ENCODE results near the gene TRAF3IP3.
"Not testable (repeated sequence)": the region's sequence is repeated elsewhere in the genome, so short reads cannot be mapped to it uniquely, and the experiment has no call there.

The TRAF3IP3 gene

DNA sequence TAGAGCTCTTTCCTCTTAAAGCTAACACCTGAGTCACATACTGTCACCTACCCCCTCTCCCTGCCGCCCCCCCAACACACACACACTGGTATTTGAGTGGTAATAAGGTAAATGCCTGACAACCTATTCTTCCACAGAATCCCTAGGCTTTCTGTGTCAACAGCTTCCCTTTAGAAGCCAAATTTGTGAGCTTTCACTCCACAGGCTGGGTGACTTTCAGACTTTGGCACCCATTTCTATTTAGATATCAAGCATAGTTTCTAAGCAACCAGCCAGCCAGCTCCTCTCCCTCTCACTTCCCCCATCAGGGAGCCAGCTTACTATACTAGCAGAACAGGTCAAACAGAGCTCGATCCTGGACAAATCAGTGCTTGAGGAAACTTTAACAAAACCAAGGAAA, 31.7 kb downstream of the TRAF3IP3 start:
- no peak overlapping the region for H3K27ac Mint-ChIP-seq
- no peak overlapping the region for H3K4me3 Mint-ChIP-seq
- H3K27me3 Mint-ChIP-seq: no peaks in the 10 kb centered on the region
- peaks cover 7% of the 10 kb centered on the region for H3K36me3 Mint-ChIP-seq
- H3K4me1 Mint-ChIP-seq (ENCODE audit: low read depth): peaks cover 28% of the 10 kb centered on the region
- no peaks in the 10 kb centered on the region for H3K9me3 Mint-ChIP-seq (ENCODE audit: low read depth)

DNA sequence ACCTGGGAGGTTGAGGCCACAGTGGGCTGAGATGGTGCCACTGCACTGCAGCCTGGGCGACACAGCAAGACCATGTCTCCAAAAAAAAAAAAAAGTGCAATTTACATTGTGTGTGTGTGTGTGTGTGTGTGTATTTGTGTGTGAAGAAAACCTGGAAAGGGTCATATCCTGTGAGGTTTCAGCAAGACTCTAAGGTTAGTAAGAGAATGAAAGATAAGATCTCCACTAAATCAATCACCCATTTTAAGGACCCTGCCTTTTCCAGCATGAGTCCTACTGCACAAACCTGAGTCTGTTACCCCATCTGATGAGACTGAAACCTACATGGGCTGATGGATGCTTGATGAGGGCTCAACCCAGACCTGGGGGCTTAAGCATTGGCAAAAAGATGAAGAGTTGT, 33.4 kb downstream of the TRAF3IP3 start:
- Mint-ChIP-seq H3K27ac (no peak overlapping the region), H3K4me1 (ENCODE audit: low read depth) (peaks cover 12% of the 10 kb centered on the region), H3K36me3 (peaks cover 12% of the 10 kb centered on the region), H3K4me3 (no peak overlapping the region), H3K27me3 (peaks cover 7% of the 10 kb centered on the region), H3K9me3 (ENCODE audit: low read depth) (no peaks in the 10 kb centered on the region)

DNA sequence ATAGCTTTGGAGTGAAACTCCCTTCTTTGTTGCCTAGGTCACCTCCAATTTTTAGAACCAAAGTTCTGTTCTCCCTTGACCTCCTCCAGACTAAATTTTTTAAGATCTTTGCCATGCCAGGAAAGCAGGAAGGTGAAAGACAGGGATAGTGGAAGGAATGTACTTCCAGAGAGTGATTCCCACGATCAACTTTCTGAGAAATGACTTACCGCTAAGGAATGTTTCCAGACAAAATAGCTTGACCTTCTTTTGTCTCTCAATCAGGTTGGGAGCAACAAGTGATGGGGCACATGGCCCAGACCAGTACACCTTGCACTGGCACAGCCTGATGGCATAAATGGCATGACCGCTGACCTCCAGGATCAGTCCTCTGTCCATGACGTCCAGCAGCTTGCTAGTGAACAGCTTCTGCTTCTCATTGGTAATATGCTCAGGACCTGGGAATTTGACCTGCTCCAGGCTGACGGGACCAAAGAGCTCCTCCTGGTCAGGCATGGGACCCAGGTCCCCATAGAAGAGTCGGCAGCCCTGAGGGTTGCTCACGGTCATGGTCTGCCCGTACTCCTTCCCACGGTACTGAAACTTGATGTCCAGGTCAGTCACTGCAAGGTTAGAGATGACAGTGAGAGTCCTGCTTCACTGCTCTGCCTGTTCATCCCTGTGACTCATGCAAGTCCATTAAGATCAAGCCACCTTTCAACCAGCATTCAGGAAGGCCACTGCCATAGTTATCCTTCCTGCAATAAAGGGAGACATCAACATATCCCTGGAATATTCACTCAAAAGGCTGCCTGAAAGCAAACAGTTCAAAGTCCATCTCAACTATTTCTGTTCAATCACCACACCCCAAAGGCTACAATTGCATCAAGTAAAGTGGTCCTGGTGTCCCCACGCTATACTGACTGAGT, 34.7 kb downstream of the TRAF3IP3 start:
- no peak overlapping the region for H3K4me3 Mint-ChIP-seq
- no peaks in the 10 kb centered on the region for H3K9me3 Mint-ChIP-seq (ENCODE audit: low read depth)
- no peak overlapping the region for H3K27ac Mint-ChIP-seq
- peaks cover 14% of the 10 kb centered on the region for H3K36me3 Mint-ChIP-seq
- H3K4me1 Mint-ChIP-seq (ENCODE audit: low read depth): peaks cover under 1% of the 10 kb centered on the region
- peaks cover 7% of the 10 kb centered on the region for H3K27me3 Mint-ChIP-seq

DNA sequence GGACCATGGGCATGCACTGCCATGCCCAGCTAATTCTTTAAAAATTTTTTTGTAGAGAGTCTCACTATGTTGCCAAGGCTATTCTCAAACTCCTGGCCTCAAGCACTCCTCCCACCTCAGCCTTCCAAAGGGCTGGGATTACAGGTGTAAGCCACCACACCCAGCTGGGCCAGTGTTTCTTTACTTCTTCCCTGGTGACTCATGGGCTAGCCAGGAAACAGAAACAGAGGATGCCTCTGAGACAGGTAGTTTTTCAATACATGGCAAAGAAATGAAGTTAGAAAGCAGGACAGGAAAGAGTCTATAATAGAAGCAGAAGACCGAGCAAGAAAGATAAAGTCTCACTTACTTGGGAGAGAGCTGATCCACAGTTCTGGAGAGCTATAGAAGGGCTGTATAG, 36.1 kb downstream of the TRAF3IP3 start:
- Mint-ChIP-seq H3K4me3 (no peak overlapping the region), H3K27me3 (peaks cover 7% of the 10 kb centered on the region), H3K4me1 (ENCODE audit: low read depth) (no peaks in the 10 kb centered on the region), H3K36me3 (peaks cover 14% of the 10 kb centered on the region), H3K9me3 (ENCODE audit: low read depth) (no peaks in the 10 kb centered on the region), H3K27ac (no peak overlapping the region)

DNA sequence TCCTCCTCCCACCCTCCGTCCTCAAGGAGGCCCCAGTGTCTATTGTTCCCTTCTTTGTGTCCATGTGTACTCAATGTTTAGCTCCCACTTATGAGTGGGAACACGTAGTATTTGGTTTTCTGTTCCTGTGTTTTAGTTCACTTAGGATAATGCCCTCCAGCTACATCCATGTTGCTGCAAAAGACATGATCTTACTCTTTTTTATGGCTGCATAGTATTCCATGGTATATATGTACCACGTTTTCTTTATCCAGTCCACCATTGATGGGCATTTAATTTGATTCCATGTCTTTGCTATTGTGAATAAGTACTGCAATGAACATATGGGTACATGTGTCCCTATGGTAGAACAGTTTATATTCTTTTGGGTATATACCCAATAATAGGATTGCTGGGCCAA, 37.9 kb downstream of the TRAF3IP3 start:
- H3K9me3 Mint-ChIP-seq (ENCODE audit: low read depth); H3K27ac Mint-ChIP-seq; H3K27me3 Mint-ChIP-seq; H3K4me1 Mint-ChIP-seq (ENCODE audit: low read depth); H3K4me3 Mint-ChIP-seq: not testable (repeated sequence)
- peaks cover 14% of the 10 kb centered on the region for H3K36me3 Mint-ChIP-seq

DNA sequence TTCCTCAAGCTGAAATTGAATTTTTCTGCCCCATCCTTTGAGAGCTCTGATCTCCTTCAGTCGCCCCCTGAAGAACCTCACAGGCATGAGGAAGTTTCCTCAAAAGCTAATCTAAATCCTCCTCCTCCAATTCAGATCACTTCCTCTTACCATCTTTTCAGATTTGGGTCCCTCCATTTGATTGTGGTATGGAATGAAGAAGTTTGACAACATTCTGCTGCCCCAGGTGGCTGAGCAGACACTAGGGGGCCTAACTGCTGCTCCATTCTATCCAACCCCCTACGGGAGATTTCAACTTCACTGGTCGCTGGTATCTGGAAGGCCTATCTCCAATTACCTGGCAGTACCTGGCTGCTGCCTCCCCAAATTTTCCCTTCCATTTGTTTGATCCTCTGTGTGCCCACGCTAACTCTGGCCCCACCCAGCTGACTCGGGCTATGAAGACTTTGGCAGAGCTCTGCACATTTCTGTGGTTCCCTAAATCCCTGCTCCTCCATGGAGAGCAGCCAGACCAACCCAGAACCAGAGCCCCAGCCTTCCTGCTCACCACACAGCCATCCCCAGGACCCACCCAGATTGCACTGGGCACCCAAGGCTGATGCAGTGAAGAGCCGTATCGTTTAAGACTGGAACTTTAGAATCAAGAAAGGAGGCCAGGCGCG, 42.3 kb downstream of the TRAF3IP3 start:
- no peaks in the 10 kb centered on the region for H3K4me1 Mint-ChIP-seq (ENCODE audit: low read depth)
- no peaks in the 10 kb centered on the region for H3K9me3 Mint-ChIP-seq (ENCODE audit: low read depth)
- H3K4me3 Mint-ChIP-seq: no peak overlapping the region
- H3K27ac Mint-ChIP-seq: no peak overlapping the region
- H3K36me3 Mint-ChIP-seq: peaks cover 8% of the 10 kb centered on the region
- H3K27me3 Mint-ChIP-seq: peaks cover 10% of the 10 kb centered on the region

DNA sequence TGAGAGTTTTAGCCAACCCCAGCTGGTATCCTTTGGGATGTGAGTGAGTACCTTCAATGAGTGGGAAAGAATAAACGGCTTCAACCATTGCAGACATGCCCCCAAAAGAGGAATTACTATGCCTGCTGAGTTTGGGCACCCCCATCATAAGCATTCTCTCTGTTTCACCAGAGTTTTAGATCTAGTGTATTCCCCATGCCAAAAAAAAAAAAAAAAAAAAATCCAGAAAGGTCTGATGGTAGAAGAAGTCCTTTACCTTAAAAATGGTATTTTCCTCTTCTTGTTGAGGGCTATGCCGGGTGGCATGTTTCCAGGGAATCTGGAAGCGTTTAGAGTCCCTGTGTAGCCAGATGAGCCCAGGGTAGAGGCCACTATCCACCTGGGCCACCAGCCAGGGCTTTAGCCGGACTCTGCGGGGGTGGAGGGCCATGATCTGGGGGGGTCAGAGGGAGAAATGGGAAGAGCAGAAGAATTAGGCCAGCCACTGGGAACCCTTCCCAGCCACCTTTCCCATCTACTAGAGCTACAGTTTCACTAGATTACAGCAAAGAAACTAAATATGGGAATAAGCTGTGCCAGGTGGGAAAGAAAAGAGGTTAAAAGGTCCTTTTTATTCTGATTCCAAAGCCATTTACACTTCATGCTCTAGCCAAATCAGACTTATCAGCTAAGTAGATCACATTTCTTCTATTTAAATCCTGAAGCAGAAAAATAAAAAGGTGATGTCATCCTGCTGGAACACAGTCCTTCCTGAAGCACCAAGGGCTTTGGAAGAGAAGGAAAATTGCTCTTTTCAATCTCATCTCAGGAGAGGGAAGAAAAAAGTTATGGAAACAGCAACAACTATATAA, 45.4 kb downstream of the TRAF3IP3 start:
- Mint-ChIP-seq H3K4me3 (no peak overlapping the region), H3K27ac (no peak overlapping the region), H3K36me3 (no peaks in the 10 kb centered on the region), H3K9me3 (ENCODE audit: low read depth) (no peaks in the 10 kb centered on the region), H3K27me3 (peaks cover 4% of the 10 kb centered on the region), H3K4me1 (ENCODE audit: low read depth) (peaks cover 8% of the 10 kb centered on the region)

DNA sequence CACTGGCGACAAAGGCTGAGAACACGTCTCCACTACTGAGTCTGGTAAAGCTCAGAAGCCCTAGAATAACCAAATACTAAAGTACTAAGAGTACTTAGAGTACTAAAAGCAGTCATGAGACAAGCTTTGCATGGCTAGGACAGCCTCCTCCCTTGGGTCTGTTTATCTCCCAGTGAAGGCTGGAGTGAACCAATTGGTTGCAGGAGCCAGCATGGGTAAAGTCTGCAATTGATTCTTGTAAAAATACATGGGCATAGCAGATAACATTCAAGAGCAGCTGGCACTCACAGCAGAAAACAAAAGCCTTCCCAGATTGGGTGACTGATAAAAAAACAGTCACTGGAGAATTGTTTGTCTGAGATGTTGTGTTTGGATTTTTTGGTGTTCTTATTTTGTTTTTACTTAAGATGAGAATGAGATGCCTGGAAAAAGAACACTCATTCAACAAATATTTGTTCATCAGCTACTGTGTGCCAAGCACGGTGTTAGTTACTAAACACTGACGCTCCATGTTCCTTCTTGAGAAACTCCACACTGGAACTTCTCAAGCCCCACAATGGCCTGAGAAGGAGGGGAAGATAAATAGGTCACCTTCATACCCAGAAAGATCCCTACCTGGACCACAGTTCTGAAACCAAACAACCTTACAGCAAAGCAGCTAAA, 46.4 kb downstream of the TRAF3IP3 start:
- Mint-ChIP-seq H3K4me3 (no peak overlapping the region), H3K27me3 (peaks cover 4% of the 10 kb centered on the region), H3K9me3 (ENCODE audit: low read depth) (no peaks in the 10 kb centered on the region), H3K36me3 (no peaks in the 10 kb centered on the region), H3K4me1 (ENCODE audit: low read depth) (peaks cover 10% of the 10 kb centered on the region), H3K27ac (no peak overlapping the region)

DNA sequence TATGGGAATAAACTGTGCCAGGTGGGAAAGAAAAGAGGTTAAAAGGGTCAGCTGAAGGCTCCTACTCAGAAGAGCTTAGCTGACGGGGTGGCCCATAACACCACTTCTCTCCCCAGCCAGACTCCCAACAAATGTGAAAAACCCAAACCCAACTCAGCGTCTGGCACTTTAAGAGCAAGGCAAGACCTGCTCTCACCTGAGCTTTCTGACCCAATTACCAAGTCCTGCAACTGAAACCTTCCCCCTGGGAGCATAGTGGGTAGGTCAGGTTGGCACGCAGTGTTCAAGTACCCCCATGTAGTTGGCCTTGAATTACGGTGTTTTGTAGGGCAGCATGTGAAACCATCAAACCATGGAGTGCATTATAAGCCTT, 46.9 kb downstream of the TRAF3IP3 start:
- peaks cover 10% of the 10 kb centered on the region for H3K4me1 Mint-ChIP-seq (ENCODE audit: low read depth)
- H3K27me3 Mint-ChIP-seq: peaks cover 4% of the 10 kb centered on the region
- no peaks in the 10 kb centered on the region for H3K9me3 Mint-ChIP-seq (ENCODE audit: low read depth)
- no peak overlapping the region for H3K27ac Mint-ChIP-seq
- no peak overlapping the region for H3K4me3 Mint-ChIP-seq
- H3K36me3 Mint-ChIP-seq: no peaks in the 10 kb centered on the region

DNA sequence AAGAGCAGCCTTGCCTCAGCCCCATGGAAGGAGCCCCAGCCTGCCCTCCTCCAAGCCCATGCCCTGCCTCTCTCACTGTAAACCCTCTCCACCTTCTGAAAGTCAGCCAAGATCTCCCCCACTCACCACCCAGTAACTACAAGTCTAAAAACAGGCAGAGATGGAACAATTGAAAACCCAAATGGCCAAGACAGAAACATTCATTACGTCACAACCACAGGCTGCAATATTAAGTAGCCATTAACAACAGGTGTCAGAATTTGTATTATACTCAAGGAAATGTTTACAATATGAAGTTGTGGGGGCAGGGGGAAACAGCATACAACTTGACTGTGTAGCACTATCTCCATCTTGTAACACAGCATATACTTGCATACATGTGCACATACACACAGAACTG, 47.7 kb downstream of the TRAF3IP3 start:
- H3K36me3 Mint-ChIP-seq: no peaks in the 10 kb centered on the region
- H3K9me3 Mint-ChIP-seq (ENCODE audit: low read depth): no peaks in the 10 kb centered on the region
- H3K4me1 Mint-ChIP-seq (ENCODE audit: low read depth): peaks cover 10% of the 10 kb centered on the region
- no peak overlapping the region for H3K4me3 Mint-ChIP-seq
- H3K27me3 Mint-ChIP-seq: peaks cover 4% of the 10 kb centered on the region
- no peak overlapping the region for H3K27ac Mint-ChIP-seq

DNA sequence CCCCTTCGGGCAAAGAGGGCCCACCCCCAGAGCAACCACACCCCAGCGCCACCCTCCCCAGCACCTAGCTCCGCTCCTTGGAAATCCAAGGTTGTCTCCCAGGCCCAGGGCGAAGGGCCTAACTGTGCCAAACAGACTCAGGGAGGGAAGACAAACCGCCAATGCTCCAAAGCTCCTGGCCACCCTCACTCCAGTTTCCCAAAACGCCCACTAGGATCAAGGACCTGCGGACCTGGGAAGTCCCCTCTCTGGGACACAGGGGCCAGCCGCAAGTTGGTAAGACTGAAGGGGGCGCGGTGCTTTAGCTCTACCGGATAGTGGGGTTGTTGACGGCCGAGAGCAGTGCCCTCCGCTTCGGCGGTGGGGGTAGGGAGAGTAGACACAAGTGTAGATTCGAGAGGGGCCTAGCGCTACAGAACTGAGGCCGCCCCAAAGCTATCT, 49.5 kb downstream of the TRAF3IP3 start:
- Mint-ChIP-seq H3K9me3 (ENCODE audit: low read depth) (no peaks in the 10 kb centered on the region), H3K36me3 (no peaks in the 10 kb centered on the region), H3K27ac (no peak overlapping the region), H3K4me3 (peak overlapping the region; percentile 85), H3K27me3 (peaks cover 4% of the 10 kb centered on the region), H3K4me1 (ENCODE audit: low read depth) (peaks cover 10% of the 10 kb centered on the region)

DNA sequence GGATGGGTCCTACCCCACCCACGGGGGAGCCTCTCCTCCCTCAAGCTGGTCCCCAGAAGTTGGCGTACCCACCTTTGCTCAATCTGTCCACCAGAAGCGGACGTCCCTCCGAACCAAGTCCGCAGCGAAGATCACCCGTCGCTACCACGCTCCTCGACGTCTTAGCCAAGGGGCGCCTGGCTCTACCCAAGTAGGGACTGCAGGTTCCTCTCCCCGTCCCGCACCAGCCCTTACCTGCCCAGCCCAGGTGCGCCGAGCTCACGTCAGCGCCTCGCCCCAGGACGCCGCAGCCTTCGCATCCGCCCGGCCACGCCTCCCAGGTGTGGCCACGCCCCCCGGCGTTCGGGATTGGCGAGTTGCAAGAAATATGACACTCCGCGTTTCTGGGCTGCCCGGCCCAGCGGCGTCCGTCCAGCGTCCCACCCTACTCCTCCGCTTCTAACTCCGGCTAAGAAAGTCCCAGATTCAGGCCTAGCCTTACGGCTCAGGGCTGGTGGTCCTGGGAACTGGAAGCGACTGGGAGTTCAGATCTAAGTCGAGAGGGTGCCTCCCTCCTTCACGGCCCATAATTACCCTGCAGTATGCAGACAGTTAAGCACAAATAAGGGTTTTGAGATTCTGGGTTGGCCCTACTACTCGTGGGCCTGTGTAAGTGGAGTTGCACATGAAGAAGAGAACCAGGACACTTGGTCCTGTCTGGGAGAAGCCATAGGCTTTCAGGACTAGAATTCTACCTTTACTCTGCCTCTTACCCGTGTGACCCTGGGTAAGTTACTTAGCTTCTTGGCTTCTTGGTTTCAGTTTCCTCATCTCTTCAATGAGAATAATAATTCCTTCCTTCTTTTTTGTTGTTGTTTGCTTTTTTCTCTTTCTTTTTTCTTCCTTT, 50.3 kb downstream of the TRAF3IP3 start, which contains the start of gene IRF6:
Gene IRF6 (minus strand): TSS at position 268 of the 886 bp plus-strand sequence. CDS start 4,729 bp downstream, outside the sequence.
- H3K27me3 Mint-ChIP-seq: peaks cover 4% of the 10 kb centered on the region
- H3K27ac Mint-ChIP-seq: peak within 1 kb of the TSS; percentile 41
- no peaks in the 10 kb centered on the region for H3K36me3 Mint-ChIP-seq
- H3K4me1 Mint-ChIP-seq (ENCODE audit: low read depth): peaks cover 10% of the 10 kb centered on the region
- H3K9me3 Mint-ChIP-seq (ENCODE audit: low read depth): no peaks in the 10 kb centered on the region
- H3K4me3 Mint-ChIP-seq: peak within 1 kb of the TSS; percentile 85

DNA sequence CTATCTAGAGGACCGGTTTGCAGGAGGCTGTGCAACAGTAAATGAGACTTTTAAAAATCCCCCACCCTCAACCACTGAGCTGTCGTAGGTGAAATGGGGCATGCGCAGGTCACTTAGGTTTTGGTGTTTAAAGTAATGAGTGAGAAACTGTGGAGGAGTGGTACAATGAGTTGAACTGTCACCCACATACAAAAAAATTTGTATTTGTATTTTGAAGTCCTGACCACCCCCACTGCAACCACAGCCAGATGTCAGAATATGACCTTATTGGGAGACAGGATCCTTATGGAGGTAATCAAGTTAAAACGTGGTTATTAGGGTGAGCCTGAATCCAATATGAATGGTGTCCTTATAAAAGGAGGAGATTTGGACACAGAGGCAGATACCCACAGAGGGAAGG, 51.7 kb downstream of the TRAF3IP3 start:
- H3K4me3 Mint-ChIP-seq: no peak overlapping the region
- peaks cover 10% of the 10 kb centered on the region for H3K4me1 Mint-ChIP-seq (ENCODE audit: low read depth)

More for the DNA sequence above, 51.7 kb downstream of the TRAF3IP3 start:
- no peaks in the 10 kb centered on the region for H3K9me3 Mint-ChIP-seq (ENCODE audit: low read depth)
- no peaks in the 10 kb centered on the region for H3K27me3 Mint-ChIP-seq
- no peak overlapping the region for H3K27ac Mint-ChIP-seq
- no peaks in the 10 kb centered on the region for H3K36me3 Mint-ChIP-seq
